WTC11 (cell line): Measurements from ENCODE around the gene SLC27A4.

ENCODE experiments used
- FOXJ3 ChIP-seq: sonication (generic); formaldehyde crosslinking; IDR thresholded peaks from 2 replicates; pipeline ENCODE4 v1.9.0; 2021; ENCODE audit warnings: missing genetic modification reagents, mild to moderate bottlenecking, borderline replicate concordance
- NFE2L1 ChIP-seq: sonication (generic); formaldehyde crosslinking; IDR thresholded peaks from 2 replicates; pipeline ENCODE4 v1.8.1; 2023; ENCODE audit warnings: missing genetic modification reagents
- RELA ChIP-seq: sonication (generic); formaldehyde crosslinking; IDR thresholded peaks from 2 replicates; pipeline ENCODE4 v1.8.1; 2022; ENCODE audit warnings: missing genetic modification reagents, mild to moderate bottlenecking, borderline replicate concordance
- RORB ChIP-seq: fragments of 250-450 bp; sonication (Bioruptor Pico); IDR thresholded peaks from 2 replicates; pipeline ENCODE4 v1.9.0; 2021; ENCODE audit warnings: mild to moderate bottlenecking
- TF ChIP-seq, protein P1 (sequence below): sonication (generic); formaldehyde crosslinking; IDR thresholded peaks from 2 replicates; pipeline ENCODE4 v1.8.0; 2022; ENCODE audit warnings: mild to moderate bottlenecking, missing genetic modification reagents

GRCh38 chr9:128383007-128383753 lies 42.9 kb downstream of the SLC27A4 start:
- TF ChIP-seq RORB (CRISPR knock-in tag), result no peak
- no peak for TF ChIP-seq NFE2L1
- no peak for TF ChIP-seq RELA (CRISPR knock-in tag)
- TF ChIP-seq FOXJ3 (CRISPR knock-in tag), result no peak
- TF ChIP-seq, protein P1, sequence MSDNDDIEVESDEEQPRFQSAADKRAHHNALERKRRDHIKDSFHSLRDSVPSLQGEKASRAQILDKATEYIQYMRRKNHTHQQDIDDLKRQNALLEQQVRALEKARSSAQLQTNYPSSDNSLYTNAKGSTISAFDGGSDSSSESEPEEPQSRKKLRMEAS (CRISPR knock-in tag), result no peak
